Endothelial cell (in vitro differentiated cells): ENCODE results near the gene CDC27. TPM values are rescaled to one million over a fixed set of nuclear protein-coding genes. Genes with fewer than 3 reads are reported as not detected.

ENCODE experiments used
- DNase-seq: peaks from one replicate; pipeline ENCODE4 v3.0.0; 2021; ENCODE audit warnings: low spot score
- H3K27ac Mint-ChIP-seq: one replicate; pipeline ENCODE4 v1.8.0; 2021; ENCODE audit warnings: mixed read lengths, inconsistent platforms; ENCODE audit not compliant: unreplicated experiment
- H3K27me3 Mint-ChIP-seq: one replicate; pipeline ENCODE4 v1.8.0; 2021; ENCODE audit warnings: mild to moderate bottlenecking, moderate library complexity, mixed read lengths, inconsistent platforms; ENCODE audit not compliant: unreplicated experiment
- H3K36me3 Mint-ChIP-seq: one replicate; pipeline ENCODE4 v1.8.0; 2021; ENCODE audit warnings: mild to moderate bottlenecking, low read depth, mixed read lengths, inconsistent platforms; ENCODE audit not compliant: unreplicated experiment
- H3K4me1 Mint-ChIP-seq: one replicate; pipeline ENCODE4 v1.8.0; 2021; ENCODE audit warnings: mild to moderate bottlenecking, mixed read lengths, inconsistent platforms; ENCODE audit not compliant: unreplicated experiment
- H3K4me3 Mint-ChIP-seq: one replicate; pipeline ENCODE4 v1.8.0; 2021; ENCODE audit warnings: mild to moderate bottlenecking, mixed read lengths, inconsistent platforms; ENCODE audit not compliant: unreplicated experiment
- H3K9me3 Mint-ChIP-seq: one replicate; pipeline ENCODE4 v1.8.0; 2021; ENCODE audit warnings: mixed read lengths, inconsistent platforms; ENCODE audit not compliant: unreplicated experiment
- CTCF ChIP-seq: fragments of 200-600 bp; sonication (generic); IDR thresholded peaks from one replicate; pipeline ENCODE4 v1.5.0; 2021; ENCODE audit warnings: antibody characterized with exemption; ENCODE audit not compliant: unreplicated experiment
- total RNA-seq: library from RNA; stranded (reverse); fragmentation: NEBNext Ultra II Directional; extraction: Animal tissue kit (Norgen Biotek cat#: 25700); gene quantifications from one replicate; pipeline ENCODE4 v1.2.1, GENCODE V29; 2021; ENCODE audit not compliant: unreplicated experiment

The CDC27 gene
- total RNA-seq, 1 donor from 2014 or later = 108 TPM

- H3K4me3 Mint-ChIP-seq = no peak overlapping the region
- peaks cover 3% of the 10 kb centered on the region for H3K36me3 Mint-ChIP-seq
- no peak overlapping the region for H3K27ac Mint-ChIP-seq
- H3K4me1 Mint-ChIP-seq = peaks cover 10% of the 10 kb centered on the region
- no peaks in the 10 kb centered on the region for H3K9me3 Mint-ChIP-seq
- no peak for DNase-seq
- TF ChIP-seq CTCF = no peak
- H3K27me3 Mint-ChIP-seq = no peaks in the 10 kb centered on the region
These were observed 92.8 kb downstream of the CDC27 start for GRCh38 chr17:47096343-47096742.

- no peak overlapping the region for H3K4me3 Mint-ChIP-seq
- peaks cover 6% of the 10 kb centered on the region for H3K36me3 Mint-ChIP-seq
- H3K4me1 Mint-ChIP-seq = peaks cover 9% of the 10 kb centered on the region
- H3K9me3 Mint-ChIP-seq = no peaks in the 10 kb centered on the region
- TF ChIP-seq CTCF = no peak
- H3K27me3 Mint-ChIP-seq = no peaks in the 10 kb centered on the region
- no peak for DNase-seq
- no peak overlapping the region for H3K27ac Mint-ChIP-seq
These were observed 93.8 kb downstream of the CDC27 start for GRCh38 chr17:47095268-47095667.

- no peak for DNase-seq
- TF ChIP-seq CTCF = no peak
- peaks cover 3% of the 10 kb centered on the region for H3K36me3 Mint-ChIP-seq
- H3K4me1 Mint-ChIP-seq = peaks cover 9% of the 10 kb centered on the region
- no peak overlapping the region for H3K4me3 Mint-ChIP-seq
- H3K27me3 Mint-ChIP-seq = no peaks in the 10 kb centered on the region
- no peaks in the 10 kb centered on the region for H3K9me3 Mint-ChIP-seq
- H3K27ac Mint-ChIP-seq = peak overlapping the region; percentile 48
These were observed 102.0 kb downstream of the CDC27 start for GRCh38 chr17:47087093-47087492.

- DNase-seq = no peak
- no peak overlapping the region for H3K27ac Mint-ChIP-seq
- no peak for TF ChIP-seq CTCF
- H3K27me3 Mint-ChIP-seq = no peaks in the 10 kb centered on the region
- H3K36me3 Mint-ChIP-seq = peaks cover under 1% of the 10 kb centered on the region
- no peaks in the 10 kb centered on the region for H3K9me3 Mint-ChIP-seq
- peaks cover 9% of the 10 kb centered on the region for H3K4me1 Mint-ChIP-seq
- no peak overlapping the region for H3K4me3 Mint-ChIP-seq
These were observed 103.4 kb downstream of the CDC27 start for GRCh38 chr17:47085736-47086135.

- H3K4me3 Mint-ChIP-seq = no peak overlapping the region
- no peaks in the 10 kb centered on the region for H3K9me3 Mint-ChIP-seq
- H3K36me3 Mint-ChIP-seq = no peaks in the 10 kb centered on the region
- H3K27me3 Mint-ChIP-seq = no peaks in the 10 kb centered on the region
- no peak overlapping the region for H3K27ac Mint-ChIP-seq
- TF ChIP-seq CTCF = no peak
- no peaks in the 10 kb centered on the region for H3K4me1 Mint-ChIP-seq
- DNase-seq = no peak
These were observed 110.3 kb downstream of the CDC27 start for GRCh38 chr17:47078801-47079200.
